DOHH2 (cell line): ENCODE data around the gene KATNAL2.

ENCODE experiments used
- H3F3A ChIP-seq: fragments of 200-600 bp; sonication (generic), shearing (Covaris generic); 2 replicates; pipeline ENCODE4 v1.6.0; 2016; ENCODE audit warnings: antibody characterized with exemption, mild to moderate bottlenecking; ENCODE audit not compliant: control insufficient read depth, insufficient read depth
- H3K27ac ChIP-seq: fragments of 200-600 bp; sonication (generic); 2 replicates; pipeline ENCODE4 v1.5.1; 2014; ENCODE audit warnings: low read depth, mild to moderate bottlenecking, low read length, moderate library complexity
- H3K27me3 ChIP-seq: fragments of 200-600 bp; sonication (generic); 2 replicates; pipeline ENCODE4 v1.6.1; 2014; ENCODE audit warnings: mild to moderate bottlenecking, low read length, mixed read lengths; ENCODE audit not compliant: control insufficient read depth
- H3K36me3 ChIP-seq: fragments of 200-600 bp; sonication (generic); 2 replicates; pipeline ENCODE4 v1.6.1; 2014; ENCODE audit warnings: mild to moderate bottlenecking, low read length, moderate library complexity, mixed read lengths; ENCODE audit not compliant: control insufficient read depth
- H3K4me1 ChIP-seq: fragments of 200-600 bp; sonication (generic); 2 replicates; pipeline ENCODE4 v1.6.1; 2014; ENCODE audit warnings: mild to moderate bottlenecking, low read length, mixed read lengths; ENCODE audit not compliant: control insufficient read depth
- H3K4me2 ChIP-seq: fragments of 200-600 bp; sonication (generic); 2 replicates; pipeline ENCODE4 v1.6.0; 2014; ENCODE audit warnings: mild to moderate bottlenecking, low read length, moderate library complexity
- H3K4me3 ChIP-seq: fragments of 200-600 bp; sonication (generic); 2 replicates; pipeline ENCODE4 v1.5.1; 2014; ENCODE audit warnings: mild to moderate bottlenecking, low read length, mixed read lengths
- H3K79me2 ChIP-seq: fragments of 200-600 bp; sonication (generic); 2 replicates; pipeline ENCODE4 v1.6.1; 2014; ENCODE audit warnings: mild to moderate bottlenecking, low read length, mixed read lengths; ENCODE audit not compliant: control insufficient read depth
- H3K9me2 ChIP-seq: fragments of 200-600 bp; sonication (generic); replicated peaks from 2 replicates; pipeline ENCODE4 v1.6.1; 2014; ENCODE audit warnings: mild to moderate bottlenecking, low read length, mixed read lengths; ENCODE audit not compliant: control insufficient read depth
- H3K9me3 ChIP-seq: fragments of 200-600 bp; sonication (generic); 2 replicates; pipeline ENCODE4 v1.6.1; 2014; ENCODE audit warnings: antibody characterized with exemption, low read length, mixed read lengths; ENCODE audit not compliant: control insufficient read depth, insufficient read depth
- H4K20me1 ChIP-seq: fragments of 200-600 bp; sonication (generic); 2 replicates; pipeline ENCODE4 v1.6.0; 2014; ENCODE audit warnings: low read depth, mild to moderate bottlenecking, antibody characterized with exemption, low read length, moderate library complexity; ENCODE audit not compliant: control insufficient read depth, insufficient read depth
- EZH2phosphoT487 ChIP-seq: fragments of 200-600 bp; sonication (generic); IDR thresholded peaks from 2 replicates; pipeline ENCODE4 v1.6.1; 2017; ENCODE audit warnings: borderline replicate concordance, mild to moderate bottlenecking, antibody characterized with exemption, low read length, moderate library complexity, mixed read lengths
- TF ChIP-seq, protein P1 (sequence below): fragments of 200-600 bp; sonication (generic); IDR thresholded peaks from one replicate; pipeline ENCODE4 v1.5.1; 2014; ENCODE audit warnings: antibody characterized with exemption, mild to moderate bottlenecking, low read depth, low read length; ENCODE audit not compliant: poor library complexity, severe bottlenecking

KATNAL2 gene

DNA sequence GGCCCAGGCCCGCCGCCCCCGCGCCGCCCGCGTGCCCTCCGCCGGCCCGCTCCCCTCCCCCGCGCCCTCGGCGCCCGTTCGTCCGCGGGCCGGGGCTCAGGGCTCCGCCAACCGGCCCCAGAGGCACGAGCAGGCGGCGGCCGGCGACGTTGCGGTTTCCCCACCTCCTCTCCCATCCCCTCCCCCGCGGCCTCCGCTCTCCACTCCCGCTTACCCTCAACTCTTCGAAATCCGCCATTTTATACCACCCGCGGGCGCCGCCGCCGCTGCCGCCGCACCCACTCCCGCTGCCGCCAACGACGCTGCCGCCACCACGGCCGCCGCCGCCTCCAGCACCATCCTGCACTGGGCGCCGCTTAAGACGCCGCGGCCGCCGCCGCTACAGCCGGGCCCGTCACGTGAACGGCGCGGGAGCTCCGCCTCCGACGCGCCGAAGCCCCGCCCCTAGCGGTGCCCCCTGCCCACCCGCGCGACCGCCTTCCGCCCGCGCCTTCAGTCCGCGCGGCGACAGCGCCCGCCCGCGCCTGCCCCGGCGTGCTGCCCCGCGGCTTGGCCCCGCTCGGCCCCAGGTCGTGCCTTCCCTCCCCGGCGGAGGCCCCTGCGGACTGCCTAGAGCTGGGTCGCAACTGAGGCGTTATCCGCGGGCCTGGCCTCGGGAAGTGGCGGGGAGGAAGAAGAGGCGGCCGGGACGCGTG, at the start of gene KATNAL2, which contains the start of gene PIAS2:
KATNAL2 (plus strand) TSS at position 495 of the 695 bp plus-strand sequence. CDS start 29,271 bp downstream, outside the sequence.
PIAS2 (minus strand) TSS at position 400 of the 695 bp plus-strand sequence; CDS start at position 238, 162 bp downstream.
- peaks cover 27% of the 10 kb centered on the region for H3K4me1 ChIP-seq

GRCh38 chr18:46868169-46868921, 49.1 kb upstream of the KATNAL2 start:
- Histone ChIP-seq H3K27me3 (no peaks in the 10 kb centered on the region), H3F3A (no peaks in the 10 kb centered on the region), H3K27ac (no peak overlapping the region), H3K4me3 (no peak overlapping the region), H3K4me1 (no peaks in the 10 kb centered on the region), H3K9me3 (peaks cover 12% of the 10 kb centered on the region; the same call in 1 of the 2 replicates), H3K36me3 (peaks cover 11% of the 10 kb centered on the region), H3K9me2 (no peaks in the 10 kb centered on the region), H4K20me1 (no peaks in the 10 kb centered on the region), H3K79me2 (peaks cover 67% of the 10 kb centered on the region), H3K4me2 (no peak overlapping the region)
- TF ChIP-seq, protein P1, sequence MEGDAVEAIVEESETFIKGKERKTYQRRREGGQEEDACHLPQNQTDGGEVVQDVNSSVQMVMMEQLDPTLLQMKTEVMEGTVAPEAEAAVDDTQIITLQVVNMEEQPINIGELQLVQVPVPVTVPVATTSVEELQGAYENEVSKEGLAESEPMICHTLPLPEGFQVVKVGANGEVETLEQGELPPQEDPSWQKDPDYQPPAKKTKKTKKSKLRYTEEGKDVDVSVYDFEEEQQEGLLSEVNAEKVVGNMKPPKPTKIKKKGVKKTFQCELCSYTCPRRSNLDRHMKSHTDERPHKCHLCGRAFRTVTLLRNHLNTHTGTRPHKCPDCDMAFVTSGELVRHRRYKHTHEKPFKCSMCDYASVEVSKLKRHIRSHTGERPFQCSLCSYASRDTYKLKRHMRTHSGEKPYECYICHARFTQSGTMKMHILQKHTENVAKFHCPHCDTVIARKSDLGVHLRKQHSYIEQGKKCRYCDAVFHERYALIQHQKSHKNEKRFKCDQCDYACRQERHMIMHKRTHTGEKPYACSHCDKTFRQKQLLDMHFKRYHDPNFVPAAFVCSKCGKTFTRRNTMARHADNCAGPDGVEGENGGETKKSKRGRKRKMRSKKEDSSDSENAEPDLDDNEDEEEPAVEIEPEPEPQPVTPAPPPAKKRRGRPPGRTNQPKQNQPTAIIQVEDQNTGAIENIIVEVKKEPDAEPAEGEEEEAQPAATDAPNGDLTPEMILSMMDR: no peak
- no peak for TF ChIP-seq EZH2phosphoT487

More for the DNA sequence above, at the start of gene KATNAL2, which contains the start of gene PIAS2:
- peak within 1 kb of the TSS; percentile 79 for H3K4me3 ChIP-seq
- peaks cover 63% of the 10 kb centered on the region for H3K79me2 ChIP-seq
- peaks cover 5% of the 10 kb centered on the region; the same call in 1 of the 2 replicates for H3K36me3 ChIP-seq
- TF ChIP-seq, protein P1: peak; percentile 29
- TF ChIP-seq EZH2phosphoT487: no peak
- no peaks in the 10 kb centered on the region for H3K9me2 ChIP-seq
- peak within 1 kb of the TSS; percentile 94 for H3K4me2 ChIP-seq
- no peaks in the 10 kb centered on the region for H3K9me3 ChIP-seq
- peaks cover 9% of the 10 kb centered on the region; the same call in 1 of the 2 replicates for H4K20me1 ChIP-seq
- H3K27ac ChIP-seq: peak within 1 kb of the TSS; percentile 69
- peaks cover 11% of the 10 kb centered on the region for H3F3A ChIP-seq
- H3K27me3 ChIP-seq: no peaks in the 10 kb centered on the region

DNA sequence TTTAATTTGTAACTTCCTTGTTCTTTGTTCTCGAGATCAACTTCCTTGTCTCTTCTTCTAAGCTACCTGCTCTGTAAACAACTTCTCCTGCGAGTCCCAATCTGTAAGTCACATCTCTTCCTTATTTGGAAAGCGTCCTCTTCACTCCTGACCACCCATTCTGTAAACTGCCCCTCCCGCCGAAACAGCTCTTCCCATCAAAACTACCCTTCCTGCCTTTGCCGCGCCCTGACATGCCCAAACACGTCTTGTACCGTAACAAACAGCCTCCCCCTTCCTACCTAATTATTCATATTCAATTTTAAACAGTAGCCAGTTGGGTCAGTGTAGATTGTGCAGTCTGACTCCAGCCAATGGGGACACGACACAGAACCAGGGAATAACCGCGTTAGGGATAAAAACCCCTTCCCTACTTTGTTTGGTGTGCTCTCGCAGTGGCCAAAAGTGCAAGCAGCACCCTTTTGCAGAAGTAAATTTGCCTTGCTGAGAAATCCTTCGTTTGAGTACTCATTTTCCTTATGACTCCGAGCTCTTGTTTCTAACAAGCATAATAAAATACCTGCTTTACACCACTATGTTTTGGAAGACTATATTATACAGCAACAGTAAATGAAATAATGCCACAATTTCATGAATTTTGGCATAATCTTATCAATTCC, 39.9 kb upstream of the KATNAL2 start:
- Histone ChIP-seq H3K79me2 (peaks cover 58% of the 10 kb centered on the region), H3K4me2 (no peak overlapping the region), H3K4me3 (no peak overlapping the region), H3K9me2 (no peaks in the 10 kb centered on the region), H3K27me3 (no peaks in the 10 kb centered on the region), H3K36me3 (peaks cover 38% of the 10 kb centered on the region), H4K20me1 (no peaks in the 10 kb centered on the region), H3F3A (no peaks in the 10 kb centered on the region), H3K4me1 (peaks cover 9% of the 10 kb centered on the region), H3K27ac (peak overlapping the region; percentile 35; the same call in 1 of the 2 replicates), H3K9me3 (peaks cover 18% of the 10 kb centered on the region)
- TF ChIP-seq, protein P1: no peak
- no peak for TF ChIP-seq EZH2phosphoT487
